ENCODE results near the gene CTIF.
"Not testable (repeated sequence)": the region's sequence is repeated elsewhere in the genome, so short reads cannot be mapped to it uniquely, and the experiment has no call there.

Gene CTIF

GRCh38 chr18:48642503-48642902 is 103.7 kb downstream of the CTIF start:
- DNase-seq (ENCODE audit: low read depth in 2 of 2), result no peak

- DNase-seq (ENCODE audit: low read depth in 2 of 2), result no peak
Observed at GRCh38 chr18:48643262-48643661, 104.4 kb downstream of the CTIF start.

GRCh38 chr18:48644029-48644428 is 105.2 kb downstream of the CTIF start:
- DNase-seq (ENCODE audit: low read depth in 2 of 2), result no peak

- DNase-seq (ENCODE audit: low read depth in 2 of 2), result no peak
Observed at GRCh38 chr18:48645427-48646002, 106.7 kb downstream of the CTIF start.

- no peak for DNase-seq (ENCODE audit: low read depth in 2 of 2)
Observed at GRCh38 chr18:48646976-48647375, 108.1 kb downstream of the CTIF start.

GRCh38 chr18:48649231-48649630 is 110.4 kb downstream of the CTIF start:
- DNase-seq (ENCODE audit: low read depth in 2 of 2), result no peak

- DNase-seq (ENCODE audit: low read depth in 2 of 2), result not testable (repeated sequence)
Observed at GRCh38 chr18:48654591-48654990, 115.8 kb downstream of the CTIF start.

GRCh38 chr18:48655508-48655907 is 116.7 kb downstream of the CTIF start:
- DNase-seq (ENCODE audit: low read depth in 2 of 2), result no peak

- DNase-seq (ENCODE audit: low read depth in 2 of 2), result no peak
Observed at GRCh38 chr18:48656176-48656575, 117.3 kb downstream of the CTIF start.

- no peak for DNase-seq (ENCODE audit: low read depth in 2 of 2)
Observed at GRCh38 chr18:48656582-48656981, 117.8 kb downstream of the CTIF start.

- no peak for DNase-seq (ENCODE audit: low read depth in 2 of 2)
Observed at GRCh38 chr18:48657447-48658120, 118.8 kb downstream of the CTIF start.

GRCh38 chr18:48658721-48659120 is 119.9 kb downstream of the CTIF start:
- no peak for DNase-seq (ENCODE audit: low read depth in 2 of 2)

- no peak for DNase-seq (ENCODE audit: low read depth in 2 of 2)
Observed at GRCh38 chr18:48659188-48660009, 120.6 kb downstream of the CTIF start.

- DNase-seq (ENCODE audit: low read depth in 2 of 2), result no peak
Observed at GRCh38 chr18:48660346-48661228, 121.8 kb downstream of the CTIF start.

- DNase-seq (ENCODE audit: low read depth in 2 of 2), result no peak
Observed at GRCh38 chr18:48661421-48661820, 122.6 kb downstream of the CTIF start.

- no peak for DNase-seq (ENCODE audit: low read depth in 2 of 2)
Observed at GRCh38 chr18:48662011-48662661, 123.3 kb downstream of the CTIF start.

GRCh38 chr18:48663096-48663930 is 124.5 kb downstream of the CTIF start:
- no peak for DNase-seq (ENCODE audit: low read depth in 2 of 2)

- peak; percentile 46 to 59 for DNase-seq (ENCODE audit: low read depth in 2 of 2)
Observed at GRCh38 chr18:48663931-48664847, 125.4 kb downstream of the CTIF start.

GRCh38 chr18:48665654-48666053 is 126.8 kb downstream of the CTIF start:
- DNase-seq (ENCODE audit: low read depth in 2 of 2), result no peak

Measured in stimulated activated CD4-positive, alpha-beta T cell treated with anti-CD3 and anti-CD28 coated beads, Interleukin-4, amount 100 ng/mL, for 48 hours (primary cell).